ENCODE results near the gene WT1. TPM values are rescaled to one million over a fixed set of nuclear protein-coding genes. Genes with fewer than 3 reads are reported as not detected.
A peak's percentile ranks its signal among the peaks of the same experiment; 100 is the strongest.
"Not testable (repeated sequence)": the region's sequence is repeated elsewhere in the genome, so short reads cannot be mapped to it uniquely, and the experiment has no call there.

Gene WT1
- total RNA-seq, result not detected

GRCh38 chr11:32435511-32435941 is at the start of gene WT1:
TSS of gene WT1 (minus strand) at chr11:32435539.
- DNase-seq (ENCODE audit: low spot score in 2 of 2) (no peak), ATAC-seq (no peak)
- Mint-ChIP-seq H3K36me3 (peaks cover 0 to 13% of the 10 kb centered on the region in 2 donors), H3K27ac (peak within 1 kb of the TSS in 1 of 2 donors; percentile 22), H3K9me3 (no peaks in the 10 kb centered on the region)

DNA sequence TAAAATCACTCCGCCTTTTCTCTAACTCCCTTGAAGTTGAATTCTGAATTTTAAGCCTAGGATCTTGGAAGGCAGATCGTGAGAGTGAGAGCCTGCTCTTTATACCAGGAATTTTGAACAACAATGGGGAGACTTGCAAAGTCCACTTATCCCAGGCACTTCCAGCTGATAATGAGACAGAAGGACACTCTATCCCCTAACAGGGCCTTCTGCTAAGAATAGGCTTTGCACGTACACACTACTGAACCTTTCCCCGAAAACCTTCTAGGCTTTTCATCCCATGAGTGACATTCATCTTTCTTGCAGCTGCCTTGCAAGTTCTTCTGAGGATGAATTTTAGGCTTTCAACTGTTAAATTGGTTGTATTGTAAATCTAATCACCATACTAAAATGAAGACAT is 44.0 kb upstream of the WT1 start:
- no peaks in the 10 kb centered on the region for H3K9me3 Mint-ChIP-seq
- no peak overlapping the region for H3K27ac Mint-ChIP-seq
- DNase-seq (ENCODE audit: low spot score in 2 of 2) (no peak), ATAC-seq (no peak)
- H3K36me3 Mint-ChIP-seq, result no peaks in the 10 kb centered on the region

- no peak for DNase-seq (ENCODE audit: low spot score in 2 of 2)
- Mint-ChIP-seq H3K36me3 (no peaks in the 10 kb centered on the region), H3K9me3 (no peaks in the 10 kb centered on the region), H3K27ac (no peak overlapping the region)
- no peak for ATAC-seq
Measured at GRCh38 chr11:32478277-32478731, 43.0 kb upstream of the WT1 start.

DNA sequence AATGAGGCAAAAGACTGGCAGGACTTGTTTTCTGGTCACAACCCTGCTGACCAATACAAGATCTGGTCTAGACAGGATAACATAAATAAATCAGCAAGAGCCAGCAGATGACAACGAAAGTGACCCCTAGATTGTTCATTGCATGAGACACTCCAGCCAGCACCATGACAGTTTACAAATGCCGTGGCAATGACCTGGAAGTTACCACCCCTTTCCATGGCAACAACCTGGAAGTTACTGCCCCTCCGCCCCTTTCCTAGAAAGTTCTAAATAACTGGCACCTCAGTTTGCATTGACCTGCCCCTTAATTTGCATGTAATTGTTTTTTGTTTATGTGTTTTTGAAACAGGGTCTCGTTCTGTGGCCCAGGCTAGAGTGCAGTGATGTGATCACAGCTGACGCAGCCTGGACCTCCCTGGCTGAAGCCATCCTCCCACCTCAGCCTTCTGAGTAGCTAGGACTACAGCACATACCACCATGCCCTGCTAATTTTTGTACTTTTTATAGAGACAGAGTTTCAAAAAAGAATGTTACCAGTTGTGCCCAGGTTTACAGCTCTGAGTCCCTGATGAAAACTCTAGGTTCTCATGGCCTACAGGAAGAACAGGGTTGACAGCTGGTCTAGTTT is 38.1 kb upstream of the WT1 start:
- H3K27ac Mint-ChIP-seq, result peak overlapping the region in 1 of 2 donors; percentile 18
- no peaks in the 10 kb centered on the region for H3K36me3 Mint-ChIP-seq
- DNase-seq (ENCODE audit: low spot score in 2 of 2) (no peak), ATAC-seq (no peak)
- H3K9me3 Mint-ChIP-seq, result no peaks in the 10 kb centered on the region

GRCh38 chr11:32472226-32472625 is 36.9 kb upstream of the WT1 start:
- Mint-ChIP-seq H3K9me3 (no peaks in the 10 kb centered on the region), H3K27ac (no peak overlapping the region), H3K36me3 (no peaks in the 10 kb centered on the region)
- ATAC-seq, result no peak
- DNase-seq (ENCODE audit: low spot score in 2 of 2), result no peak

GRCh38 chr11:32471544-32471943 is 36.2 kb upstream of the WT1 start:
- not testable (repeated sequence) for H3K9me3 Mint-ChIP-seq; DNase-seq (ENCODE audit: low spot score in 2 of 2); ATAC-seq; H3K36me3 Mint-ChIP-seq
- peak overlapping the region in 1 of 2 donors; percentile 81 for H3K27ac Mint-ChIP-seq

DNA sequence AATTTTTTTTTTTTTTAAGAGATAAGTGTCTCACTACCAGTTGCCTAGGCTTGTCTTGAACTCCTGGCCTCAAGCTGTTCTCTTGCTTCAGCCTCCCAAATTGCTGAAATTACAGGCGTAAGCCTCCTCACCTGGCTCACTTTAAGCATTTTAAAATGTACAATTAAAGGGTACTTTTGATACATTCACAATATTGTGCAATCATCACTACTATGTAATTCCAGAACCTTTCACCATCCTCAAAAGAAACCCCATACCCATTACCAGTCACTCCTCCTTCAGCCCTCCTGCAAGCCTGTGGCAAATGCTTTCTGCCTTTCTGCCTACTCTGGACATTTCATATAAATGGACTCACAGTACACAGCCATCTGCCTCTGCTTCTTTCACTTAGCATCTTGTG is 34.5 kb upstream of the WT1 start:
- no peak for DNase-seq (ENCODE audit: low spot score in 2 of 2)
- Mint-ChIP-seq H3K27ac (no peak overlapping the region), H3K36me3 (no peaks in the 10 kb centered on the region), H3K9me3 (no peaks in the 10 kb centered on the region)
- ATAC-seq, result no peak

GRCh38 chr11:32466279-32466915 is 31.1 kb upstream of the WT1 start:
- DNase-seq (ENCODE audit: low spot score in 2 of 2), result no peak
- Mint-ChIP-seq H3K27ac (no peak overlapping the region), H3K36me3 (no peaks in the 10 kb centered on the region), H3K9me3 (no peaks in the 10 kb centered on the region)
- no peak for ATAC-seq

DNA sequence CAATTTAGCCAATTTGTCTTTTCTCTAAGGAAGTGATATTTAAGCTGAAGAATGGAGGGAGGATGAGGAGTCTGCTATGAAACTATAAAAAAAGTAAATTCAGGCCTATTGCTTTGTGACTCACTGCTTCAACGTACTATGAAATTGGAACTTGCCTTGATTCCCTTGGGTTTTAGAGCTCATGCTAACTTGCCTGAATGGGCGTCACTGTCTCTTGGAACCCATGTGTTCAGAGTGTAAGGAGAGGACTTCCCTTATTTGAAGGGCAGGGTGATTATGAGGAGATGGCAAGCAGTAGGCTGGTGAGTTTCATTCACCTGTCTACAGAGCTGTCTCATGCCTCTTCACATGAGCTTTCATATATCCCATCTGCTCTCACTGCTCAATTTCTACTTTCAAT is 28.7 kb upstream of the WT1 start:
- H3K27ac Mint-ChIP-seq, result no peak overlapping the region
- H3K36me3 Mint-ChIP-seq, result no peaks in the 10 kb centered on the region
- no peaks in the 10 kb centered on the region for H3K9me3 Mint-ChIP-seq
- no peak for ATAC-seq
- DNase-seq (ENCODE audit: low spot score in 2 of 2), result no peak

GRCh38 chr11:32462011-32462690 is 26.8 kb upstream of the WT1 start:
- H3K36me3 Mint-ChIP-seq, result no peaks in the 10 kb centered on the region
- H3K27ac Mint-ChIP-seq, result no peak overlapping the region
- no peak for ATAC-seq

DNA sequence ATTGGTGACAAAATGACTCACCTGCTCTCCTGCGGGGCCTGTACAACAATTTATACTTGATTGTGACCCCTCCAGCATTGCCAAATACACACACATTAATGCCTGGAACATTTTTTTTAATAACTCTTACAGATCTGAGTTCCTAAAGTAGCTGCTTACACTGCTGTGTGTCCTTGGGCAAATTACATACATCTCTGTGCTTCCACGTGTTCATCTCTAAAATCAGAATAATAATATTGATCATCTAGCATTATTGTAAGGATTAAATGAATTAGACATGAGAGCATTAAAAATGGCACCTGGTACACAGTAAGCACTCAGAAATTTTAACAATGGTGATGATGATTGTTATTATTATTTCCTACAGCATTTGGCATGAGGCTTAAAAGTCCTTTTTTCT is 21.5 kb upstream of the WT1 start:
- Mint-ChIP-seq H3K9me3 (no peaks in the 10 kb centered on the region), H3K27ac (no peak overlapping the region), H3K36me3 (no peaks in the 10 kb centered on the region)
- no peak for DNase-seq (ENCODE audit: low spot score in 2 of 2)
- ATAC-seq, result no peak

More at GRCh38 chr11:32462011-32462690, 26.8 kb upstream of the WT1 start:
- H3K9me3 Mint-ChIP-seq, result no peaks in the 10 kb centered on the region
- DNase-seq (ENCODE audit: low spot score in 2 of 2), result no peak

DNA sequence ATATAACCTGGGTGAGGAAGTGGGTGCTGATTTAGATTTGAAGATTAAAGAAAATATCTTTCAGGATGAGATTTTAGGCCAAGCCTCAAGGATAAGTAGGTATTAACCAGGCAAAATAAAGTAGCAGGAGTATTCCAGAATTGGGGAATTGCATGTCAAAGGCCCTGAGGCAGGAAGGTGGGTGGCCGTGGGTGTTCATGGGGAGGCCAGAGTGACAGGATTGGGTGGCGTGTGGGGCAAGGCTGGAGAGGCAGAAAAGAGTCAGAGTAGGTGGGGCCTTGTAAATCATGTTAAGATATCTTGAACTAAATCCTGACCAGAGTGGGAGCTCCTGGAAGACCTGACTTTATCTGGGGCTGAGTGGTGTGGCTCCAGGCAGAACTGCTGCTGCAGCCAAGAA is 19.7 kb upstream of the WT1 start:
- no peak for ATAC-seq
- Mint-ChIP-seq H3K9me3 (no peaks in the 10 kb centered on the region), H3K36me3 (no peaks in the 10 kb centered on the region), H3K27ac (no peak overlapping the region)
- DNase-seq (ENCODE audit: low spot score in 2 of 2), result no peak

GRCh38 chr11:32451808-32452207 is 16.5 kb upstream of the WT1 start:
- Mint-ChIP-seq H3K9me3 (no peaks in the 10 kb centered on the region), H3K27ac (no peak overlapping the region), H3K36me3 (no peaks in the 10 kb centered on the region)
- ATAC-seq, result no peak
- DNase-seq (ENCODE audit: low spot score in 2 of 2), result no peak

DNA sequence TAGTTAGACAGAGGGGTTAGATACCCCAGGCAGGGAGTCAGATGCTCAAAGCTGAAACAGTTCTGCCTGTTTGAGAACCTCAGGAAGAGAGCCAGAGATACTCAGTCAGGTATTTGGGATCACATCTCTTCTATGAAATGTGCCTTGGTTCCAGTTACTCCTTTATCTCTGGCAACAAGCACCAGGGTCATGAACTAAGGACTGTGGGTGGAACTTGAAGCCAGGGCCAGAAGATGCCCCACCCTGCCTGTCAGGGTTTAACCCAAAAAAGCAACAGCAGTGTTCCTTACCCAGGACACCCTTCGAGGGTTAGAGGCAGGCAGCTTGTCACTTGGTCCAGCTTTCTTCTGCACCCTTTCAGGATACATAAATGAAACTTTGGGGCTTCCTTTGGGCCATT is 15.0 kb upstream of the WT1 start:
- no peak overlapping the region for H3K27ac Mint-ChIP-seq
- no peak for DNase-seq (ENCODE audit: low spot score in 2 of 2)
- no peak for ATAC-seq
- H3K36me3 Mint-ChIP-seq, result no peaks in the 10 kb centered on the region
- H3K9me3 Mint-ChIP-seq, result no peaks in the 10 kb centered on the region

DNA sequence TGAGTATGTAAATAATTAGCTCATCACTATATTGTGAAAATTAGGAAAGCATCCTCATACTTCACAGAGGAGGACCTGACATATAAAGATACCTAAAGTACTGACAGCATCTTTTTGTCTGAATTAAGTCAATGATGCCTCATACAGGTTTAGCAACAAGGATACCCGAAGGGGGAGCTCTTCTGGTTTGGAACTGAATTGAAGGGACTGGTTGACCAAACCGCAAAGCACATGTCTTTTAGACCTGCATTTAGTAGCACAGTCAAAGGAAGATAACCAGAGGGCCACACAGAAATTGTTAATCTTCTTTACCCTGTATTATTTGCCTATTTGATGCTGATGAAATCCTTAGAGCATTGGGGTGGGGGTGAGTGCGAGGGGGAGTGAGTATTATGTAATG is 12.9 kb upstream of the WT1 start:
- ATAC-seq (no peak), DNase-seq (ENCODE audit: low spot score in 2 of 2) (no peak)
- Mint-ChIP-seq H3K36me3 (no peaks in the 10 kb centered on the region), H3K27ac (no peak overlapping the region), H3K9me3 (no peaks in the 10 kb centered on the region)

DNA sequence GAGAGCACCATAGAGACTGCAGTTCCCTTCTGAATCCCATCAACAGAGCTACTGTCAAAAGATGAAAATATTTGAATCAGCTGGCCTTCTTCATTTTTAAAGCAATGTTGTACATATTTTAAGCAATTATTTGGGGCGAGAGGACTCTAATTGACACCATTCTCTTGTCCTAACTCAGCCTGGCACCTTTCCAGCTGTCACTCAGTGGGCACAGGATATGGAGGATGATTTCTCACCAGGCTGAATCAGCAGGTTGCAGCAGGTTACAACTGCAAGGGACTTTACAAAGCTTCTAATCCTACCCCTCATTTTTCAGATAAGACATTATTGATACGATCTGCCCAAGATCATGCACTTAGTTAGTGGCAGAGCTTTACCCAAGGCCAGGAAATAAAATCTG is 11.9 kb upstream of the WT1 start:
- no peaks in the 10 kb centered on the region for H3K36me3 Mint-ChIP-seq
- DNase-seq (ENCODE audit: low spot score in 2 of 2), result no peak
- no peaks in the 10 kb centered on the region for H3K9me3 Mint-ChIP-seq
- ATAC-seq, result no peak
- H3K27ac Mint-ChIP-seq, result no peak overlapping the region

- H3K9me3 Mint-ChIP-seq, result no peaks in the 10 kb centered on the region
- DNase-seq (ENCODE audit: low spot score in 2 of 2) (no peak), ATAC-seq (no peak)
- no peak overlapping the region for H3K27ac Mint-ChIP-seq
- H3K36me3 Mint-ChIP-seq, result no peaks in the 10 kb centered on the region
Measured at GRCh38 chr11:32446227-32446626, 10.9 kb upstream of the WT1 start.

DNA sequence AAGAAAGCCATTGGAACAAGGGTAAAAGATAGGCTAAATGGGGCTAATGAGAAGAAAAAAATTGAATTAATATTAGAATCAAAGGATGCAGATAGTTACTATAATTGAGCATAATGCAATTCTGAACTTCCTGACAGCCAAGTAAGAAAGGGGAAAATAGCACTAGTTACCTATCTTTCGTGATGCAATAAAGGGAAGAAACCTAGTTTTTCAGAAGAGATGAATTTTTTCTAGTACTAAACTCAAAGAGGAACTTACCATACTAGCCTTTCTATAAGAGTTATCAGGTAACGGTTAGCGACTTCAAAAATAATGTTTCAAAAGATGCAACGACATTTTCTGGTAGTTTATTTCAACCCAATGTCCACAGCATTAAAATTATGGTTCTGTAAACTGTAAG is 8.8 kb upstream of the WT1 start:
- DNase-seq (ENCODE audit: low spot score in 2 of 2), result no peak
- Mint-ChIP-seq H3K27ac (no peak overlapping the region), H3K36me3 (no peaks in the 10 kb centered on the region), H3K9me3 (no peaks in the 10 kb centered on the region)
- ATAC-seq, result no peak
